ENCODE data around the gene FAM177A1. TPM values are rescaled to one million over a fixed set of nuclear protein-coding genes. Genes with fewer than 3 reads are reported as not detected.
"Not testable (repeated sequence)": the region's sequence is repeated elsewhere in the genome, so short reads cannot be mapped to it uniquely, and the experiment has no call there.

The FAM177A1 gene
- total and polyA plus RNA-seq, 4 experiments from 2014 or later = 35.2 to 60.0 (median 44.2) TPM

- no peak for DNase-seq
- POLR2A ChIA-PET (ENCODE audit: partially characterized antibody) = no interaction called here
- Mint-ChIP-seq H3K27ac (peak overlapping the region in 2 of 7 donors; percentile 29 to 50), H3K4me1 (no peaks in the 10 kb centered on the region), H3K4me3 (no peak overlapping the region), H3K9me3 (no peaks in the 10 kb centered on the region), H3K36me3 (peaks cover 16 to 58% of the 10 kb centered on the region in 2 donors), H3K27me3 (no peaks in the 10 kb centered on the region)
- Histone ChIP-seq H3K36me3 (ENCODE audit: insufficient read depth, low read length) (peaks cover 24% of the 10 kb centered on the region), H3K27me3 (ENCODE audit: insufficient read depth, low read length) (no peaks in the 10 kb centered on the region), H3K4me3 (ENCODE audit: low read length in 2 of 2) (no peak overlapping the region), H3K27ac (ENCODE audit: low read depth, low read length) (no peak overlapping the region), H3K9me3 (ENCODE audit: control insufficient read depth in 1 of 2, low read length in 2 of 2) (no peaks in the 10 kb centered on the region), H3K4me1 (ENCODE audit: insufficient read depth, low read length) (no peaks in the 10 kb centered on the region)
- intact Hi-C loops (cut with micrococcal nuclease) = no loop called here
- CTCF ChIA-PET (ENCODE audit: partially characterized antibody) = no interaction called here
These were observed 33.7 kb downstream of the FAM177A1 start for GRCh38 chr14:35079742-35080141.

GRCh38 chr14:35083530-35084150, 37.6 kb downstream of the FAM177A1 start:
- peak overlapping the region in 1 of 7 donors; percentile 28 for H3K27ac Mint-ChIP-seq
- H3K36me3 Mint-ChIP-seq = peaks cover 34 to 68% of the 10 kb centered on the region in 2 donors
- no peaks in the 10 kb centered on the region for H3K4me1 Mint-ChIP-seq
- H3K27me3 Mint-ChIP-seq = no peaks in the 10 kb centered on the region
- no peak overlapping the region for H3K27ac ChIP-seq (ENCODE audit: low read depth, low read length)
- H3K9me3 ChIP-seq (ENCODE audit: control insufficient read depth in 1 of 2, low read length in 2 of 2) = no peaks in the 10 kb centered on the region
- H3K9me3 Mint-ChIP-seq = no peaks in the 10 kb centered on the region
- H3K4me3 ChIP-seq (ENCODE audit: low read length in 2 of 2) = no peak overlapping the region
- no peaks in the 10 kb centered on the region for H3K27me3 ChIP-seq (ENCODE audit: insufficient read depth, low read length)
- no peak for DNase-seq
- peaks cover 54% of the 10 kb centered on the region for H3K36me3 ChIP-seq (ENCODE audit: insufficient read depth, low read length)
- ChIA-PET POLR2A (ENCODE audit: partially characterized antibody) (no interaction called here), CTCF (ENCODE audit: partially characterized antibody) (no interaction called here)
- intact Hi-C loops (cut with micrococcal nuclease) = no loop called here
- no peaks in the 10 kb centered on the region for H3K4me1 ChIP-seq (ENCODE audit: insufficient read depth, low read length)
- no peak overlapping the region for H3K4me3 Mint-ChIP-seq

- no peaks in the 10 kb centered on the region for H3K4me1 ChIP-seq (ENCODE audit: insufficient read depth, low read length)
- intact Hi-C loops (cut with micrococcal nuclease) = no loop called here
- H3K9me3 ChIP-seq (ENCODE audit: control insufficient read depth in 1 of 2, low read length in 2 of 2) = no peaks in the 10 kb centered on the region
- POLR2A ChIA-PET (ENCODE audit: partially characterized antibody) = no interaction called here
- H3K27me3 Mint-ChIP-seq = no peaks in the 10 kb centered on the region
- H3K4me3 ChIP-seq (ENCODE audit: low read length in 2 of 2) = no peak overlapping the region
- CTCF ChIA-PET (ENCODE audit: partially characterized antibody) = no interaction called here
- no peak for DNase-seq
- H3K27ac Mint-ChIP-seq = peak overlapping the region in 4 of 7 donors; percentile 1 to 65 (median 35)
- H3K36me3 ChIP-seq (ENCODE audit: insufficient read depth, low read length) = peaks cover 47% of the 10 kb centered on the region
- H3K9me3 Mint-ChIP-seq = no peaks in the 10 kb centered on the region
- no peak overlapping the region for H3K4me3 Mint-ChIP-seq
- no peaks in the 10 kb centered on the region for H3K27me3 ChIP-seq (ENCODE audit: insufficient read depth, low read length)
- no peak overlapping the region for H3K27ac ChIP-seq (ENCODE audit: low read depth, low read length)
- no peaks in the 10 kb centered on the region for H3K4me1 Mint-ChIP-seq
- H3K36me3 Mint-ChIP-seq = peaks cover 34 to 64% of the 10 kb centered on the region in 2 donors
These were observed 39.4 kb downstream of the FAM177A1 start for GRCh38 chr14:35085441-35085840.

GRCh38 chr14:35088514-35088913, 42.4 kb downstream of the FAM177A1 start:
- DNase-seq = no peak
- ChIA-PET POLR2A (ENCODE audit: partially characterized antibody) (no interaction called here), CTCF (ENCODE audit: partially characterized antibody) (no interaction called here)
- H3K27me3 ChIP-seq (ENCODE audit: insufficient read depth, low read length) = no peaks in the 10 kb centered on the region
- H3K9me3 ChIP-seq (ENCODE audit: control insufficient read depth in 1 of 2, low read length in 2 of 2) = no peaks in the 10 kb centered on the region
- intact Hi-C loops (cut with micrococcal nuclease) = no loop called here
- Mint-ChIP-seq H3K36me3 (peaks cover 30 to 57% of the 10 kb centered on the region in 2 donors), H3K27ac (peak overlapping the region in 1 of 7 donors; percentile 39), H3K4me3 (no peak overlapping the region), H3K27me3 (no peaks in the 10 kb centered on the region), H3K9me3 (no peaks in the 10 kb centered on the region), H3K4me1 (no peaks in the 10 kb centered on the region)
- no peak overlapping the region for H3K27ac ChIP-seq (ENCODE audit: low read depth, low read length)
- H3K4me1 ChIP-seq (ENCODE audit: insufficient read depth, low read length) = no peaks in the 10 kb centered on the region
- H3K36me3 ChIP-seq (ENCODE audit: insufficient read depth, low read length) = peaks cover 34% of the 10 kb centered on the region
- H3K4me3 ChIP-seq (ENCODE audit: low read length in 2 of 2) = no peak overlapping the region

- H3K27me3 ChIP-seq (ENCODE audit: insufficient read depth, low read length); POLR2A ChIA-PET (ENCODE audit: partially characterized antibody); H3K9me3 Mint-ChIP-seq; H3K9me3 ChIP-seq (ENCODE audit: control insufficient read depth in 1 of 2, low read length in 2 of 2); H3K27me3 Mint-ChIP-seq; H3K4me3 ChIP-seq (ENCODE audit: low read length in 2 of 2); H3K4me1 ChIP-seq (ENCODE audit: insufficient read depth, low read length); H3K4me1 Mint-ChIP-seq; H3K27ac ChIP-seq (ENCODE audit: low read depth, low read length); intact Hi-C loops (cut with micrococcal nuclease); DNase-seq; CTCF ChIA-PET (ENCODE audit: partially characterized antibody); H3K4me3 Mint-ChIP-seq: not testable (repeated sequence)
- H3K27ac Mint-ChIP-seq = peak overlapping the region in 1 of 7 donors; percentile 45
- H3K36me3 ChIP-seq (ENCODE audit: insufficient read depth, low read length) = peaks cover 21% of the 10 kb centered on the region
- H3K36me3 Mint-ChIP-seq = peaks cover 21 to 54% of the 10 kb centered on the region in 2 donors
These were observed 48.6 kb downstream of the FAM177A1 start for GRCh38 chr14:35094645-35095044.

- Histone ChIP-seq H3K4me1 (ENCODE audit: insufficient read depth, low read length) (no peaks in the 10 kb centered on the region), H3K9me3 (ENCODE audit: control insufficient read depth in 1 of 2, low read length in 2 of 2) (no peaks in the 10 kb centered on the region), H3K27ac (ENCODE audit: low read depth, low read length) (no peak overlapping the region), H3K4me3 (ENCODE audit: low read length in 2 of 2) (no peak overlapping the region), H3K36me3 (ENCODE audit: insufficient read depth, low read length) (peaks cover 31% of the 10 kb centered on the region), H3K27me3 (ENCODE audit: insufficient read depth, low read length) (no peaks in the 10 kb centered on the region)
- H3K27me3 Mint-ChIP-seq = no peaks in the 10 kb centered on the region
- no peak overlapping the region for H3K27ac Mint-ChIP-seq
- CTCF ChIA-PET (ENCODE audit: partially characterized antibody) = interaction anchor here (0.9 kb wide), 1 partner anchor 14 kb away, joined by 3 read pairs; the partner anchor contains the start of gene PPP2R3C
- intact Hi-C loops (cut with micrococcal nuclease) = no loop called here
- H3K4me1 Mint-ChIP-seq = peaks cover 0 to 7% (median 2%) of the 10 kb centered on the region in 4 donors
- no peak overlapping the region for H3K4me3 Mint-ChIP-seq
- H3K9me3 Mint-ChIP-seq = no peaks in the 10 kb centered on the region
- POLR2A ChIA-PET (ENCODE audit: partially characterized antibody) = no interaction called here
- no peak for DNase-seq
- peaks cover 50 to 71% of the 10 kb centered on the region in 2 donors for H3K36me3 Mint-ChIP-seq
These were observed 61.8 kb downstream of the FAM177A1 start for GRCh38 chr14:35107866-35108265.

- no peak overlapping the region for H3K4me3 Mint-ChIP-seq
- Histone ChIP-seq H3K36me3 (ENCODE audit: insufficient read depth, low read length) (peaks cover 47% of the 10 kb centered on the region), H3K4me1 (ENCODE audit: insufficient read depth, low read length) (peaks cover under 1% of the 10 kb centered on the region), H3K4me3 (ENCODE audit: low read length in 2 of 2) (no peak overlapping the region), H3K9me3 (ENCODE audit: control insufficient read depth in 1 of 2, low read length in 2 of 2) (no peaks in the 10 kb centered on the region), H3K27ac (ENCODE audit: low read depth, low read length) (no peak overlapping the region), H3K27me3 (ENCODE audit: insufficient read depth, low read length) (no peaks in the 10 kb centered on the region)
- CTCF ChIA-PET (ENCODE audit: partially characterized antibody) = no interaction called here
- POLR2A ChIA-PET (ENCODE audit: partially characterized antibody) = interaction anchor here (0.9 kb wide), 1 partner anchor 9 kb away, joined by 3 read pairs; the partner anchor contains the start of genes PPP2R3C and PRORP
- peaks cover 53 to 70% of the 10 kb centered on the region in 2 donors for H3K36me3 Mint-ChIP-seq
- peaks cover 9 to 27% (median 15%) of the 10 kb centered on the region in 4 donors for H3K4me1 Mint-ChIP-seq
- DNase-seq = no peak
- H3K27ac Mint-ChIP-seq = peak overlapping the region in 4 of 7 donors; percentile 17 to 69 (median 34)
- no peaks in the 10 kb centered on the region for H3K27me3 Mint-ChIP-seq
- intact Hi-C loops (cut with micrococcal nuclease) = no loop called here
- H3K9me3 Mint-ChIP-seq = peaks cover 0 to 2% (median 0%) of the 10 kb centered on the region in 8 donors
These were observed 66.6 kb downstream of the FAM177A1 start for GRCh38 chr14:35112641-35113040.
